Measurements from ENCODE around the gene PSAP.
A peak's percentile ranks its signal among the peaks of the same experiment; 100 is the strongest.

The PSAP gene

DNA sequence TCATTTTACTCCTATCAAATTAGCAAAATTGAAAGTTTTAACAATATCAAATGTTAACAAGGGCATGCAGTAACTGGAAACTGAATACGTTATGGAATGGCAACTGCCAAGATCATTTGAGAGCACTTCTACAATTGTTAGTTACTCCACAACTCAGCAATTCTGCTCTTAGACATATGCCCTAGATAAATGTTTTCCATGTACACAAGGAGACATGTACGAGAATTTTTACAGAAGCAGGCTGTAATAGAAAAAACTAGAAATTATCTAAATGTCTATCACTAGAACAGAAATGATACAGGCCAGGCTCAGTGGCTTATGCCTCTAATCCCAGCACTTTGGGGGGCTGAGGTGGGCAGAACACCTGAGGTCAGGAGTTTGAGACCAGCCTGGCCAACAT lies 7.0 kb downstream of the PSAP start:
- H3K36me3 ChIP-seq (replicated peaks; ENCODE audit: insufficient read depth, low read length) = no peaks in the 10 kb centered on the region
- H3K27me3 ChIP-seq (replicated peaks; ENCODE audit: insufficient read depth, low read length) = no peaks in the 10 kb centered on the region
- H3K79me2 ChIP-seq (ENCODE audit: low read length) = peaks cover 100% of the 10 kb centered on the region
- no peak for TF ChIP-seq EZH2 (optimal IDR thresholded peaks at IDR 0.05; ENCODE audit: low read depth, low read length)
- H3K27ac ChIP-seq (ENCODE audit: low read length) = no peak overlapping the region
- H3K9ac ChIP-seq (ENCODE audit: low read length) = no peak overlapping the region
- no peak for DNase-seq
- no peaks in the 10 kb centered on the region for H3K9me3 ChIP-seq (replicated peaks; ENCODE audit: insufficient read depth, low read length)
- no peaks in the 10 kb centered on the region for H3F3A ChIP-seq (ENCODE audit: insufficient read depth, low read length)
- H4K20me1 ChIP-seq (ENCODE audit: insufficient read depth, low read length) = peaks cover 28% of the 10 kb centered on the region
- H3K4me1 ChIP-seq (ENCODE audit: low read length) = peaks cover 22% of the 10 kb centered on the region
- no peak overlapping the region for H3K4me2 ChIP-seq (ENCODE audit: low read depth, low read length)
- H3K9me2 ChIP-seq (replicated peaks; ENCODE audit: insufficient read depth, low read length) = no peaks in the 10 kb centered on the region
- no peak overlapping the region for H2AFZ ChIP-seq (ENCODE audit: low read length)
- H3K4me3 ChIP-seq (ENCODE audit: low read length) = no peak overlapping the region

DNA sequence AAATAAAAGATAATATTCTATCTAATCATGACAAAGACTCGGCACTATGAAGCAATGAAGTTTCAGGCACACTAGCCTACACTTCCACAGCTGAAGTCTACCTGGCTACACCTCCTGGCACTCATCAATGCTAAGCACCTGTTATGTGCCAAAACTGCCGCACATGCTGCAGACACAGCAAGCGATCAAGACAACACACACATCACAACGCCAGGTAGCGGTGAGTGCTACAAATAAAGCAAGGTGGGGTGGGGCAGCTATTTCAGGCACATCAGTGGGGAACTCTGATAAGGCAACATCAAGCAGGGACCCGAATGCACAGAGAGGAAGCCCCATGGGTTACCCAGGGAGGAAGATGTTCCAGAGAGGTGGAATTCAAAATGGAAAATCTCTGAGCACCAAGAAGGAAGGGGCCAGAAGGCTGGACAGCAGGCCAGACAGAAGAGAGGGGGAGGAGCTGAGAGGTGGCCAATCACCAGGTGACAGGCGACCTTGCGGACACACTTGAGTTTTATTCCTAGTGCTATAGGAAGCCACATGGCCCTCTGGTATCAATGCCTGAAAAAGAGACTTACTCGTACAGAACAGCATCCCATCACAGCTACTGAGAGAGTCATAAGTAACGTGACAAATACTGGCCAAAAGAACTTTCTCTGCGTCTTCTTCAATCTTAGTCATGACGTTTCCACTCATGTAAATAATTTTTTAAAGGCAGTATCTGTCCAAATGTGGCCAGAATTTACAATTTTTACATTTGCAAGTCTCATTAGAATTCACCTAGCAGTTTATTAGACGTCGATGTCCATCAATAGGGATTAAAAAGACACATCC lies 8.0 kb downstream of the PSAP start:
- Histone ChIP-seq H3K9ac (ENCODE audit: low read length) (no peak overlapping the region), H2AFZ (ENCODE audit: low read length) (no peak overlapping the region), H3K27ac (ENCODE audit: low read length) (no peak overlapping the region), H3K36me3 (replicated peaks; ENCODE audit: insufficient read depth, low read length) (no peaks in the 10 kb centered on the region), H3K9me2 (replicated peaks; ENCODE audit: insufficient read depth, low read length) (no peaks in the 10 kb centered on the region), H3K79me2 (ENCODE audit: low read length) (peaks cover 100% of the 10 kb centered on the region), H3K27me3 (replicated peaks; ENCODE audit: insufficient read depth, low read length) (no peaks in the 10 kb centered on the region), H3K9me3 (replicated peaks; ENCODE audit: insufficient read depth, low read length) (no peaks in the 10 kb centered on the region), H3K4me2 (ENCODE audit: low read depth, low read length) (peak overlapping the region; percentile 23), H4K20me1 (ENCODE audit: insufficient read depth, low read length) (peaks cover 28% of the 10 kb centered on the region), H3F3A (ENCODE audit: insufficient read depth, low read length) (no peaks in the 10 kb centered on the region), H3K4me1 (ENCODE audit: low read length) (peaks cover 16% of the 10 kb centered on the region), H3K4me3 (ENCODE audit: low read length) (no peak overlapping the region)
- no peak for TF ChIP-seq EZH2phosphoT487 (IDR thresholded peaks at IDR 0.05; ENCODE audit: low read length)
- no peak for TF ChIP-seq EZH2 (optimal IDR thresholded peaks at IDR 0.05; ENCODE audit: low read depth, low read length)
- TF ChIP-seq CTCF (IDR thresholded peaks at IDR 0.05; ENCODE audit: low read length) = no peak
- DNase-seq = no peak

DNA sequence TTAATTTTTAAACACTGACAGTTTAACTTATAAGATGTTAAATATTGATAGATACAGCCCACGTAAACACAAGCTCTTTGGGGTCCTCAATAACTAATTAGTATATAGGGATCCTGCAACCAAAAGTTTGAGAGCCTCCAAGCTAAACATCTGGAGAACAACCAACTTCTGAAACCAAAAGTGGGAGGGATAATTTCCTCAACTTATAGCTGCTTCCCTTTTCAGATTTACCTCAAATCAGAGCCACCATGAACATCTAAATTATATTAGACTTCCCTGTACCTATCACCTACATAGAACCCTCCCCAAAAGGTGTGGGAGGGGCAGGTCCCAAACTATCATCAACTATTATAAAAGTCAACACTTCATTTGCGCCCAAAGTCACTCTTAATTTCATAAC lies 8.6 kb downstream of the PSAP start:
- peaks cover 33% of the 10 kb centered on the region for H4K20me1 ChIP-seq (ENCODE audit: insufficient read depth, low read length)
- H3K79me2 ChIP-seq (ENCODE audit: low read length) = peaks cover 100% of the 10 kb centered on the region

More for the DNA sequence above, 8.6 kb downstream of the PSAP start:
- Histone ChIP-seq H3K4me1 (ENCODE audit: low read length) (peaks cover 16% of the 10 kb centered on the region), H3K27me3 (replicated peaks; ENCODE audit: insufficient read depth, low read length) (no peaks in the 10 kb centered on the region), H3K27ac (ENCODE audit: low read length) (no peak overlapping the region), H2AFZ (ENCODE audit: low read length) (no peak overlapping the region), H3K4me3 (ENCODE audit: low read length) (no peak overlapping the region), H3K9me2 (replicated peaks; ENCODE audit: insufficient read depth, low read length) (no peaks in the 10 kb centered on the region), H3K9me3 (replicated peaks; ENCODE audit: insufficient read depth, low read length) (no peaks in the 10 kb centered on the region), H3K9ac (ENCODE audit: low read length) (no peak overlapping the region), H3F3A (ENCODE audit: insufficient read depth, low read length) (no peaks in the 10 kb centered on the region), H3K36me3 (replicated peaks; ENCODE audit: insufficient read depth, low read length) (no peaks in the 10 kb centered on the region), H3K4me2 (ENCODE audit: low read depth, low read length) (peak overlapping the region; percentile 23; the same call in 1 of the 2 replicates)
- DNase-seq = no peak
- TF ChIP-seq CTCF (IDR thresholded peaks at IDR 0.05; ENCODE audit: low read length) (no peak), EZH2phosphoT487 (IDR thresholded peaks at IDR 0.05; ENCODE audit: low read length) (no peak), EZH2 (optimal IDR thresholded peaks at IDR 0.05; ENCODE audit: low read depth, low read length) (no peak)

All from MM.1S (cell line).